22Rv1 (cell line): Measurements from ENCODE around the gene SLC10A7.

Source experiments
- H3K27ac ChIP-seq: fragments of 450-650 bp; 2 replicates; pipeline ENCODE4 v1.5.1; 2017
- CTCF ChIP-seq: fragments of 450-650 bp; IDR thresholded peaks from 2 replicates; pipeline ENCODE4 v1.5.1; 2017; ENCODE audit warnings: mild to moderate bottlenecking
- ZFX ChIP-seq: fragments of 450-650 bp; IDR thresholded peaks from 2 replicates; pipeline ENCODE4 v1.6.1; 2017; ENCODE audit warnings: antibody characterized with exemption, borderline replicate concordance

Gene SLC10A7

GRCh38 chr4:146495269-146495668 lies 26.5 kb downstream of the SLC10A7 start:
- no peak overlapping the region for H3K27ac ChIP-seq
- TF ChIP-seq ZFX, result no peak
- TF ChIP-seq CTCF, result no peak

GRCh38 chr4:146494143-146494542 lies 27.6 kb downstream of the SLC10A7 start:
- TF ChIP-seq ZFX (no peak), CTCF (no peak)
- H3K27ac ChIP-seq, result no peak overlapping the region

- no peak overlapping the region for H3K27ac ChIP-seq
- no peak for TF ChIP-seq ZFX
- no peak for TF ChIP-seq CTCF
These were observed 31.6 kb downstream of the SLC10A7 start for GRCh38 chr4:146490106-146490505.

- no peak for TF ChIP-seq CTCF
- TF ChIP-seq ZFX, result no peak
- H3K27ac ChIP-seq, result no peak overlapping the region
These were observed 33.1 kb downstream of the SLC10A7 start for GRCh38 chr4:146488495-146489174.

GRCh38 chr4:146486565-146486964 lies 35.2 kb downstream of the SLC10A7 start:
- TF ChIP-seq CTCF (no peak), ZFX (no peak)
- H3K27ac ChIP-seq, result no peak overlapping the region

GRCh38 chr4:146485968-146486367 lies 35.8 kb downstream of the SLC10A7 start:
- TF ChIP-seq ZFX (no peak), CTCF (no peak)
- no peak overlapping the region for H3K27ac ChIP-seq

- TF ChIP-seq CTCF, result no peak
- no peak for TF ChIP-seq ZFX
- H3K27ac ChIP-seq, result no peak overlapping the region
These were observed 39.0 kb downstream of the SLC10A7 start for GRCh38 chr4:146482788-146483187.
